GM23338 (cell line): ENCODE measurements around the gene HKDC1. TPM values are rescaled to one million over a fixed set of nuclear protein-coding genes. Genes with fewer than 3 reads are reported as not detected.
"Not testable (repeated sequence)": the region's sequence is repeated elsewhere in the genome, so short reads cannot be mapped to it uniquely, and the experiment has no call there.

Experiments
- ATAC-seq: fragments of 200-7000 bp; cut with Tn5 transposase; 3 replicates; pipeline ENCODE4 v1.9.1; 2020
- DNase-seq: peaks from one replicate; pipeline ENCODE4 v3.0.0-alpha.2; 2015; ENCODE audit warnings: low spot score
- H2AFZ ChIP-seq: fragments of 200-600 bp; sonication (generic); 2 replicates; pipeline ENCODE4 v1.8.0; 2016; ENCODE audit warnings: antibody characterized with exemption, mild to moderate bottlenecking, moderate library complexity
- H3F3A ChIP-seq: fragments of 200-600 bp; sonication (generic); replicated peaks from 2 replicates; pipeline ENCODE4 v1.8.0; 2017; ENCODE audit warnings: antibody characterized with exemption, mixed run types, low read depth
- H3K27ac ChIP-seq: fragments of 200-600 bp; sonication (generic); 2 replicates; pipeline ENCODE4 v1.6.1; 2016; ENCODE audit warnings: low read depth
- H3K27me3 ChIP-seq: fragments of 200-600 bp; sonication (generic); 2 replicates; pipeline ENCODE4 v1.8.0; 2016; ENCODE audit warnings: mild to moderate bottlenecking, mixed run types, moderate library complexity; ENCODE audit not compliant: insufficient read depth
- H3K36me3 ChIP-seq: fragments of 200-600 bp; sonication (generic); 2 replicates; pipeline ENCODE4 v1.8.0; 2016; ENCODE audit warnings: mild to moderate bottlenecking; ENCODE audit not compliant: insufficient read depth
- H3K4me1 ChIP-seq: fragments of 200-600 bp; sonication (generic); 2 replicates; pipeline ENCODE4 v1.8.0; 2016; ENCODE audit warnings: mild to moderate bottlenecking, moderate library complexity; ENCODE audit not compliant: insufficient read depth
- H3K4me2 ChIP-seq: fragments of 200-600 bp; sonication (generic); 2 replicates; pipeline ENCODE4 v1.7.1; 2017; ENCODE audit warnings: mixed run types
- H3K4me3 ChIP-seq: fragments of 200-600 bp; sonication (generic); 2 replicates; pipeline ENCODE4 v1.6.1; 2016; ENCODE audit warnings: mixed run types
- H3K79me2 ChIP-seq: fragments of 200-600 bp; sonication (generic); replicated peaks from 2 replicates; pipeline ENCODE4 v1.8.0; 2017; ENCODE audit warnings: mild to moderate bottlenecking; ENCODE audit not compliant: insufficient read depth
- H3K9me2 ChIP-seq: fragments of 200-600 bp; sonication (generic); 2 replicates; pipeline ENCODE4 v1.8.0; 2017; ENCODE audit not compliant: insufficient read depth
- H4K20me1 ChIP-seq: fragments of 200-600 bp; sonication (generic); replicated peaks from 2 replicates; pipeline ENCODE4 v1.8.0; 2017; ENCODE audit warnings: mild to moderate bottlenecking; ENCODE audit not compliant: insufficient read depth
- H3K27ac Mint-ChIP-seq: 2 replicates; pipeline ENCODE4 v1.8.0; 2020; ENCODE audit warnings: inconsistent platforms, mild to moderate bottlenecking, moderate library complexity, mixed read lengths
- H3K27me3 Mint-ChIP-seq: 3 replicates; pipeline ENCODE4 v1.8.0; 2022; ENCODE audit warnings: low read depth, mild to moderate bottlenecking, moderate library complexity, mixed read lengths, inconsistent platforms; ENCODE audit not compliant: insufficient read depth, poor library complexity
- H3K36me3 Mint-ChIP-seq: 3 replicates; pipeline ENCODE4 v1.8.0; 2021; ENCODE audit warnings: low read depth, mild to moderate bottlenecking, inconsistent platforms, moderate library complexity, mixed read lengths
- H3K4me1 Mint-ChIP-seq: 3 replicates; pipeline ENCODE4 v1.8.0; 2020; ENCODE audit warnings: mild to moderate bottlenecking, inconsistent platforms, mixed read lengths
- H3K4me3 Mint-ChIP-seq: 3 replicates; pipeline ENCODE4 v1.8.0; 2021; ENCODE audit warnings: moderate library complexity, mild to moderate bottlenecking, inconsistent platforms, mixed read lengths
- H3K9me3 Mint-ChIP-seq: 3 replicates; pipeline ENCODE4 v1.8.0; 2020; ENCODE audit warnings: moderate library complexity, mild to moderate bottlenecking, inconsistent platforms, mixed read lengths
- CREB1 ChIP-seq: fragments of 250-450 bp; sonication (Bioruptor Pico); IDR thresholded peaks from 2 replicates; pipeline ENCODE4 v1.5.0; 2020; ENCODE audit warnings: low read depth, mild to moderate bottlenecking, moderate library complexity
- CTCF ChIP-seq, 2 experiments: fragments of 200-600 bp in 1 of 2; sonication (generic) in 1 of 2; conservative IDR thresholded peaks; 2 replicates each; pipeline versions ENCODE4 v1.5.1 to v1.6.1; 2016 to 2017; ENCODE audit warnings: antibody characterized with exemption in 2 of 2, low read depth in 2 of 2, mild to moderate bottlenecking in 2 of 2, moderate library complexity in 1 of 2
- ETS1 ChIP-seq: IDR thresholded peaks from 2 replicates; pipeline ENCODE4 v1.6.1; 2016; ENCODE audit warnings: antibody characterized with exemption
- EZH2 ChIP-seq: fragments of 200-600 bp; sonication (generic); IDR thresholded peaks from one replicate; pipeline ENCODE4 v1.8.0; 2017; ENCODE audit warnings: antibody characterized with exemption, mild to moderate bottlenecking, low read depth; ENCODE audit not compliant: unreplicated experiment
- EZH2phosphoT487 ChIP-seq: fragments of 200-600 bp; sonication (generic); IDR thresholded peaks from one replicate; pipeline ENCODE4 v1.8.1; 2018; ENCODE audit warnings: antibody characterized with exemption; ENCODE audit not compliant: unreplicated experiment
- JUNB ChIP-seq: IDR thresholded peaks from one replicate; pipeline ENCODE4 v1.6.1; 2016; ENCODE audit warnings: antibody characterized with exemption; ENCODE audit not compliant: unreplicated experiment
- POLR2AphosphoS5 ChIP-seq: IDR thresholded peaks from 2 replicates; pipeline ENCODE4 v1.6.1; 2016; ENCODE audit warnings: antibody characterized with exemption, low read depth
- STAT1 ChIP-seq: IDR thresholded peaks from one replicate; pipeline ENCODE4 v1.6.1; 2016; ENCODE audit warnings: antibody characterized with exemption; ENCODE audit not compliant: unreplicated experiment
- ZNF114 ChIP-seq: fragments of 250-450 bp; sonication (Bioruptor Pico); IDR thresholded peaks from 2 replicates; pipeline ENCODE4 v1.5.0; 2020; ENCODE audit warnings: mild to moderate bottlenecking, moderate library complexity
- ZNF331 ChIP-seq: fragments of 250-450 bp; sonication (Bioruptor Pico); IDR thresholded peaks from 2 replicates; pipeline ENCODE4 v1.5.0; 2020; ENCODE audit warnings: low read depth, mild to moderate bottlenecking, moderate library complexity
- polyA plus RNA-seq: library from polyadenylated mRNA; unstranded; fragments of >200 nt; fragmentation: Nextera tagmentation; extraction: Ambion mirVana; gene quantifications from 2 replicates; pipeline ENCODE4 v1.2.1, GENCODE V29; 2016
- total RNA-seq: library from RNA; depleted of rRNA; stranded (reverse); fragments of >200 nt; shearing (Covaris generic); gene quantifications from 2 replicates; pipeline ENCODE4 v1.2.3, GENCODE V29; 2014

The HKDC1 gene
- total and polyA plus RNA-seq, 2 experiments from 2014 or later = 0.03 TPM; not detected in 1

- ATAC-seq (no peak), DNase-seq (no peak)
- no peak overlapping the region for H3K4me3 Mint-ChIP-seq
- Histone ChIP-seq H3K36me3 (no peaks in the 10 kb centered on the region), H3K27ac (no peak overlapping the region), H3K27me3 (no peaks in the 10 kb centered on the region), H3K79me2 (no peaks in the 10 kb centered on the region), H2AFZ (peak overlapping the region; percentile 16; the same call in 1 of the 2 replicates), H3K4me2 (no peak overlapping the region), H4K20me1 (no peaks in the 10 kb centered on the region), H3K4me3 (no peak overlapping the region), H3K9me2 (peaks cover 15% of the 10 kb centered on the region), H3K4me1 (peaks cover 15% of the 10 kb centered on the region), H3F3A (no peaks in the 10 kb centered on the region)
- no peak overlapping the region for H3K27ac Mint-ChIP-seq
- H3K9me3 Mint-ChIP-seq = no peaks in the 10 kb centered on the region
- H3K27me3 Mint-ChIP-seq = peaks cover 10% of the 10 kb centered on the region
- H3K4me1 Mint-ChIP-seq = peaks cover 15% of the 10 kb centered on the region
- H3K36me3 Mint-ChIP-seq = no peaks in the 10 kb centered on the region
- TF ChIP-seq EZH2 (no peak), CREB1 (no peak), JUNB (no peak), ETS1 (no peak), ZNF331 (CRISPR knock-in tag) (no peak), STAT1 (no peak), POLR2AphosphoS5 (no peak), ZNF114 (CRISPR knock-in tag) (no peak), EZH2phosphoT487 (no peak), CTCF (conservative IDR thresholded peaks at IDR 0.05; ENCODE audit: low read depth in 2 of 2) (no peak)
Observed at GRCh38 chr10:69281507-69282413, 61.6 kb downstream of the HKDC1 start.

GRCh38 chr10:69284402-69284801 lies 64.3 kb downstream of the HKDC1 start:
- H3K4me1 ChIP-seq, ATAC-seq, H3K27ac ChIP-seq, H3K9me3 Mint-ChIP-seq, DNase-seq, H3K4me1 Mint-ChIP-seq, H3K4me3 Mint-ChIP-seq, H3K36me3 Mint-ChIP-seq, H2AFZ ChIP-seq, H3K27me3 ChIP-seq, H3F3A ChIP-seq, H3K9me2 ChIP-seq, H3K27ac Mint-ChIP-seq, H3K4me2 ChIP-seq, H3K36me3 ChIP-seq, H3K79me2 ChIP-seq, H4K20me1 ChIP-seq, H3K4me3 ChIP-seq: not testable (repeated sequence)
- peaks cover 14% of the 10 kb centered on the region for H3K27me3 Mint-ChIP-seq
